ENCODE measurements around the gene STK24. TPM values are rescaled to one million over a fixed set of nuclear protein-coding genes. Genes with fewer than 3 reads are reported as not detected.
A peak's percentile ranks its signal among the peaks of the same experiment; 100 is the strongest.

The STK24 gene
- total RNA-seq, 2 donors from 2014 or later, result 115 to 125 TPM

- Histone ChIP-seq H3K9me3 (ENCODE audit: control insufficient read depth, low read length) (no peaks in the 10 kb centered on the region), H3K4me3 (ENCODE audit: low read length) (no peak overlapping the region), H3K27me3 (ENCODE audit: control insufficient read depth, insufficient read depth, low read length, poor library complexity, severe bottlenecking) (no peaks in the 10 kb centered on the region), H3K27ac (ENCODE audit: low read depth, low read length) (no peak overlapping the region), H3K9ac (ENCODE audit: extremely low read depth, low read length, poor library complexity, severe bottlenecking) (no peak overlapping the region), H3K4me1 (ENCODE audit: control insufficient read depth, insufficient read depth, low read length) (peaks cover 8% of the 10 kb centered on the region), H3K36me3 (ENCODE audit: control insufficient read depth, insufficient read depth, low read length) (peaks cover 71% of the 10 kb centered on the region)
- H3K9me3 Mint-ChIP-seq, result no peaks in the 10 kb centered on the region
- TF ChIP-seq, protein P1, sequence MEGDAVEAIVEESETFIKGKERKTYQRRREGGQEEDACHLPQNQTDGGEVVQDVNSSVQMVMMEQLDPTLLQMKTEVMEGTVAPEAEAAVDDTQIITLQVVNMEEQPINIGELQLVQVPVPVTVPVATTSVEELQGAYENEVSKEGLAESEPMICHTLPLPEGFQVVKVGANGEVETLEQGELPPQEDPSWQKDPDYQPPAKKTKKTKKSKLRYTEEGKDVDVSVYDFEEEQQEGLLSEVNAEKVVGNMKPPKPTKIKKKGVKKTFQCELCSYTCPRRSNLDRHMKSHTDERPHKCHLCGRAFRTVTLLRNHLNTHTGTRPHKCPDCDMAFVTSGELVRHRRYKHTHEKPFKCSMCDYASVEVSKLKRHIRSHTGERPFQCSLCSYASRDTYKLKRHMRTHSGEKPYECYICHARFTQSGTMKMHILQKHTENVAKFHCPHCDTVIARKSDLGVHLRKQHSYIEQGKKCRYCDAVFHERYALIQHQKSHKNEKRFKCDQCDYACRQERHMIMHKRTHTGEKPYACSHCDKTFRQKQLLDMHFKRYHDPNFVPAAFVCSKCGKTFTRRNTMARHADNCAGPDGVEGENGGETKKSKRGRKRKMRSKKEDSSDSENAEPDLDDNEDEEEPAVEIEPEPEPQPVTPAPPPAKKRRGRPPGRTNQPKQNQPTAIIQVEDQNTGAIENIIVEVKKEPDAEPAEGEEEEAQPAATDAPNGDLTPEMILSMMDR (conservative IDR thresholded peaks at IDR 0.05), result no peak
- H3K27me3 Mint-ChIP-seq (ENCODE audit: insufficient read depth), result no peaks in the 10 kb centered on the region
- H3K27ac Mint-ChIP-seq, result no peak overlapping the region
- DNase-seq, result no peak
- 97 to 98% methylated on average over 5 to 6 of the region's 6 CpGs for WGBS, 2 experiments (ENCODE audit: insufficient coverage in 1 of 2, insufficient read length in 1 of 2)
- no peak overlapping the region for H3K4me3 Mint-ChIP-seq
- peaks cover 44% of the 10 kb centered on the region for H3K36me3 Mint-ChIP-seq (ENCODE audit: low read depth)
- H3K4me1 Mint-ChIP-seq, result peaks cover 15% of the 10 kb centered on the region
These were observed 106.0 kb downstream of the STK24 start for GRCh38 chr13:98470920-98471319.

DNA sequence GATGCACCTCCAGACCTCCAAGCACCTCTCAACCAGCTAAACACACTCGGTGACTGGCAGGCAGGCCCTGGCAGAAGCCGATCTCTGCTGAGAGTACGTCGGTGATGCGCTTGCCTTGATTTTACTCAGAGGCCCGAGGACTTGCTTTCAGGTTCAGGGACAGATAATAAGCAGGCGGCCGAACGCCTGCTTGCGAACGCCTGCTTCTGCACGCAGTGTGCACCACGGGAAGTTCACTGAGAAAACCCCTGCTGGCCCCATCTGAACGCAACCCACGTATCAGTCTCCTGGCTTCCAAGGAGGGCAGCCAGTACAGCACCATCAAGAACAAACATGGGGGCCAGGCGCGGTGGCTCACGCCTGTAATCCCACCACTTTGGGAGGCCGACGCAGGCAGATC, 108.0 kb downstream of the STK24 start:
- no peaks in the 10 kb centered on the region for H3K9me3 Mint-ChIP-seq
- H3K4me3 Mint-ChIP-seq, result no peak overlapping the region
- Histone ChIP-seq H3K9ac (ENCODE audit: extremely low read depth, low read length, poor library complexity, severe bottlenecking) (no peak overlapping the region), H3K9me3 (ENCODE audit: control insufficient read depth, low read length) (no peaks in the 10 kb centered on the region), H3K4me3 (ENCODE audit: low read length) (no peak overlapping the region), H3K4me1 (ENCODE audit: control insufficient read depth, insufficient read depth, low read length) (peaks cover 8% of the 10 kb centered on the region), H3K27ac (ENCODE audit: low read depth, low read length) (no peak overlapping the region), H3K27me3 (ENCODE audit: control insufficient read depth, insufficient read depth, low read length, poor library complexity, severe bottlenecking) (no peaks in the 10 kb centered on the region), H3K36me3 (ENCODE audit: control insufficient read depth, insufficient read depth, low read length) (peaks cover 75% of the 10 kb centered on the region)
- H3K27me3 Mint-ChIP-seq (ENCODE audit: insufficient read depth), result no peaks in the 10 kb centered on the region
- H3K4me1 Mint-ChIP-seq, result peaks cover 14% of the 10 kb centered on the region
- TF ChIP-seq, protein P1 (conservative IDR thresholded peaks at IDR 0.05), result no peak
- H3K36me3 Mint-ChIP-seq (ENCODE audit: low read depth), result peaks cover 41% of the 10 kb centered on the region
- WGBS, 2 experiments (ENCODE audit: insufficient coverage in 1 of 2, insufficient read length in 1 of 2), result 90 to 97% methylated on average over 18 to 20 of the region's 20 CpGs
- DNase-seq, result no peak
- peak overlapping the region; percentile 4 for H3K27ac Mint-ChIP-seq

DNA sequence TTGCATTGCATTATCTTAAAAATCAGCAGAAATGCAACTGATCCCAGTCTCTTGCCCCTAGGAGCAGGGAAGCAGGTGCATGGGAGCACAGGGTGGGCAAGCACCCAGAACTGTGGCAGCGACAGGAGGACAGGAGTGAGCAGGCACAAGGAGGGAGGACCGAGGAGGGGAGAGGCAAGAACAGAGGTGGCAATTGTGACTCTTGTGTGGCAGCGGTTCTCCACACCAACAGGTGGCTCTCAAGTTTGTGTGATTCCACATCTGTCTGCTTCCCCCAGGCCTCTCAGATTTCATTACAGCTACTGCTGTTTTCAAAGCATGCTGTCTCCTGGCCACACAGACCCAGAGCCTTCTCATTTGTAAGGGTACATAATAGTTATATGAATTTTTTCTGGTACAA, 108.5 kb downstream of the STK24 start:
- peaks cover 75% of the 10 kb centered on the region for H3K36me3 ChIP-seq (ENCODE audit: control insufficient read depth, insufficient read depth, low read length)
- peak overlapping the region; percentile 0 for H3K27ac ChIP-seq (ENCODE audit: low read depth, low read length)
- H3K4me1 ChIP-seq (ENCODE audit: control insufficient read depth, insufficient read depth, low read length), result peaks cover 8% of the 10 kb centered on the region
- no peaks in the 10 kb centered on the region for H3K27me3 Mint-ChIP-seq (ENCODE audit: insufficient read depth)
- H3K9me3 ChIP-seq (ENCODE audit: control insufficient read depth, low read length), result no peaks in the 10 kb centered on the region
- H3K4me3 Mint-ChIP-seq, result no peak overlapping the region
- H3K4me3 ChIP-seq (ENCODE audit: low read length), result no peak overlapping the region
- no peaks in the 10 kb centered on the region for H3K9me3 Mint-ChIP-seq
- H3K4me1 Mint-ChIP-seq, result peaks cover 14% of the 10 kb centered on the region
- DNase-seq, result no peak
- peaks cover 41% of the 10 kb centered on the region for H3K36me3 Mint-ChIP-seq (ENCODE audit: low read depth)
- no peak overlapping the region for H3K9ac ChIP-seq (ENCODE audit: extremely low read depth, low read length, poor library complexity, severe bottlenecking)
- TF ChIP-seq, protein P1 (conservative IDR thresholded peaks at IDR 0.05), result no peak
- peak overlapping the region; percentile 4 for H3K27ac Mint-ChIP-seq
- WGBS, 2 experiments (ENCODE audit: insufficient coverage in 1 of 2, insufficient read length in 1 of 2), result 82 to 92% methylated on average over 3 of the region's 3 CpGs
- H3K27me3 ChIP-seq (ENCODE audit: control insufficient read depth, insufficient read depth, low read length, poor library complexity, severe bottlenecking), result no peaks in the 10 kb centered on the region

Measured in endodermal cell (in vitro differentiated cells).